ENCODE results near the gene RHOH.

The RHOH gene

GRCh38 chr4:40283968-40284367 lies 87.1 kb downstream of the RHOH start:
- no peaks in the 10 kb centered on the region for H3K4me1 ChIP-seq (ENCODE audit: control insufficient read depth, insufficient read depth, low read length)
- POLR2A ChIA-PET = no interaction called here
- H3K9me3 ChIP-seq (ENCODE audit: control insufficient read depth, insufficient read depth, low read depth, low read length) = no peaks in the 10 kb centered on the region
- no peak overlapping the region for H3K4me3 ChIP-seq (ENCODE audit: low read depth, low read length)
- no peak for TF ChIP-seq YY2 (tag by site-specific recombination; IDR thresholded peaks at IDR 0.05)
- TF ChIP-seq ZNF624 (tag by site-specific recombination; IDR thresholded peaks at IDR 0.05) = no peak
- no peak for TF ChIP-seq ZBTB17 (tag by site-specific recombination; IDR thresholded peaks at IDR 0.05)
- no peak for TF ChIP-seq ZSCAN5A (tag by site-specific recombination; IDR thresholded peaks at IDR 0.05)
- no peak overlapping the region for H3K27ac ChIP-seq (ENCODE audit: extremely low read depth, low read depth, low read length)
- no peaks in the 10 kb centered on the region for H3K36me3 ChIP-seq (ENCODE audit: control insufficient read depth in 2 of 2, insufficient read depth in 1 of 2, low read length in 2 of 2)
- CTCF ChIA-PET = interaction anchor here (0.6 to 1.4 kb wide), 4 partner anchors 21 to 42 kb away, joined by 3 to 4 read pairs (median 3); no protein-coding TSS in a partner anchor

GRCh38 chr4:40285692-40286091 lies 88.9 kb downstream of the RHOH start:
- H3K4me1 ChIP-seq (ENCODE audit: control insufficient read depth, insufficient read depth, low read length) = no peaks in the 10 kb centered on the region
- TF ChIP-seq ZBTB48 (tag by site-specific recombination; IDR thresholded peaks at IDR 0.05) = no peak
- no peak for TF ChIP-seq ZNF843 (tag by site-specific recombination; IDR thresholded peaks at IDR 0.05)
- H3K36me3 ChIP-seq (ENCODE audit: control insufficient read depth in 2 of 2, insufficient read depth in 1 of 2, low read length in 2 of 2) = no peaks in the 10 kb centered on the region
- ChIA-PET POLR2A (no interaction called here), CTCF (interaction anchor here (0.7 to 0.8 kb wide), 3 partner anchors 24 to 39 kb away, joined by 3 to 4 read pairs (median 3); no protein-coding TSS in a partner anchor)
- no peak overlapping the region for H3K4me3 ChIP-seq (ENCODE audit: low read depth, low read length)
- no peaks in the 10 kb centered on the region for H3K9me3 ChIP-seq (ENCODE audit: control insufficient read depth, insufficient read depth, low read depth, low read length)
- no peak overlapping the region for H3K27ac ChIP-seq (ENCODE audit: extremely low read depth, low read depth, low read length)

GRCh38 chr4:40288566-40288965 lies 91.7 kb downstream of the RHOH start:
- ChIA-PET POLR2A (no interaction called here), CTCF (interaction anchor here (0.6 to 1.9 kb wide), 2 partner anchors 37 to 63 kb away, joined by 3 to 12 read pairs; no protein-coding TSS in a partner anchor)
- TF ChIP-seq ZNF214 (tag by site-specific recombination; IDR thresholded peaks at IDR 0.05; ENCODE audit: borderline replicate concordance) (no peak), ZNF138 (tag by site-specific recombination; IDR thresholded peaks at IDR 0.05; ENCODE audit: borderline replicate concordance) (no peak), ZNF521 (tag by site-specific recombination; IDR thresholded peaks at IDR 0.05) (no peak), REST (tag by site-specific recombination; IDR thresholded peaks at IDR 0.05) (no peak), WT1 (tag by site-specific recombination; IDR thresholded peaks at IDR 0.05) (no peak), ZNF366 (tag by site-specific recombination; conservative IDR thresholded peaks at IDR 0.05) (no peak), ZNF280D (tag by site-specific recombination; IDR thresholded peaks at IDR 0.05) (no peak), ZNF776 (tag by site-specific recombination; IDR thresholded peaks at IDR 0.05; ENCODE audit: borderline replicate concordance) (no peak), ATF2 (tag by site-specific recombination; IDR thresholded peaks at IDR 0.05; ENCODE audit: low read depth) (no peak), ZNF121 (tag by site-specific recombination; IDR thresholded peaks at IDR 0.05) (no peak), ZNF16 (tag by site-specific recombination; IDR thresholded peaks at IDR 0.05; ENCODE audit: low read depth) (no peak)
- H3K4me3 ChIP-seq (ENCODE audit: low read depth, low read length) = no peak overlapping the region
- H3K4me1 ChIP-seq (ENCODE audit: control insufficient read depth, insufficient read depth, low read length) = no peaks in the 10 kb centered on the region
- no peak overlapping the region for H3K27ac ChIP-seq (ENCODE audit: extremely low read depth, low read depth, low read length)
- H3K36me3 ChIP-seq (ENCODE audit: control insufficient read depth in 2 of 2, insufficient read depth in 1 of 2, low read length in 2 of 2) = no peaks in the 10 kb centered on the region
- no peaks in the 10 kb centered on the region for H3K9me3 ChIP-seq (ENCODE audit: control insufficient read depth, insufficient read depth, low read depth, low read length)
